ENCODE data around the gene ACTL7A.

- TF ChIP-seq ISL1 (CRISPR knock-in tag; IDR thresholded peaks at IDR 0.05), result no peak
- TF ChIP-seq RARB (CRISPR knock-in tag; IDR thresholded peaks at IDR 0.05), result no peak
- TF ChIP-seq TOX (CRISPR knock-in tag; IDR thresholded peaks at IDR 0.05; ENCODE audit: borderline replicate concordance), result no peak
- TF ChIP-seq ZNF8 (CRISPR knock-in tag; IDR thresholded peaks at IDR 0.05), result no peak
- no peak for TF ChIP-seq ZFP30 (CRISPR knock-in tag; IDR thresholded peaks at IDR 0.05)
These were observed 2.5 kb upstream of the ACTL7A start for GRCh38 chr9:108859459-108860114.

Data from SK-N-SH treated with all-trans-retinoic acid at 6 μM for 48 hours (cell line).